HepG2 (cell line): Measurements from ENCODE around the gene NOXRED1. TPM values are rescaled to one million over a fixed set of nuclear protein-coding genes. Genes with fewer than 3 reads are reported as not detected.

Source experiments
- BCL3 ChIP-seq: sonication (generic); formaldehyde crosslinking; IDR thresholded peaks from 2 replicates; pipeline ENCODE4 v1.5.1; 2020; ENCODE audit warnings: mild to moderate bottlenecking, missing genetic modification reagents, moderate library complexity
- ESRRA ChIP-seq: sonication (generic); formaldehyde crosslinking; IDR thresholded peaks from 2 replicates; pipeline ENCODE4 v1.5.1; 2020; ENCODE audit warnings: mild to moderate bottlenecking, low read depth, missing genetic modification reagents
- GABPB1 ChIP-seq: IDR thresholded peaks from 2 replicates; pipeline ENCODE4 v1.6.1; 2016; ENCODE audit warnings: mild to moderate bottlenecking, missing genetic modification reagents, moderate library complexity, missing compliant biosample characterization
- HDAC1 ChIP-seq: sonication (generic); formaldehyde crosslinking; IDR thresholded peaks from 2 replicates; pipeline ENCODE4 v1.5.1; 2020; ENCODE audit warnings: mild to moderate bottlenecking, missing genetic modification reagents
- HMG20B ChIP-seq: conservative IDR thresholded peaks from 2 replicates; pipeline ENCODE4 v1.6.1; 2016; ENCODE audit warnings: missing genetic modification reagents, missing compliant biosample characterization
- HOMEZ ChIP-seq: IDR thresholded peaks from 2 replicates; pipeline ENCODE4 v1.6.1; 2016; ENCODE audit warnings: low read depth
- KAT7 ChIP-seq: IDR thresholded peaks from 2 replicates; pipeline ENCODE4 v1.6.1; 2018; ENCODE audit warnings: borderline replicate concordance, missing compliant biosample characterization
- MAF1 ChIP-seq: sonication (generic); formaldehyde crosslinking; IDR thresholded peaks from 2 replicates; pipeline ENCODE4 v1.5.0; 2020; ENCODE audit warnings: missing genetic modification reagents, borderline replicate concordance
- MXD3 ChIP-seq: IDR thresholded peaks from 2 replicates; pipeline ENCODE4 v1.6.1; 2016; ENCODE audit warnings: mild to moderate bottlenecking, missing biosample characterization, missing genetic modification reagents
- NKX3-1 ChIP-seq: sonication (generic); formaldehyde crosslinking; IDR thresholded peaks from 2 replicates; pipeline ENCODE4 v1.5.0; 2020; ENCODE audit warnings: missing genetic modification reagents
- PAX8 ChIP-seq: sonication (generic); formaldehyde crosslinking; IDR thresholded peaks from 2 replicates; pipeline ENCODE4 v1.8.0; 2022; ENCODE audit warnings: mild to moderate bottlenecking, missing genetic modification reagents, borderline replicate concordance
- PHF20 ChIP-seq: sonication (generic); formaldehyde crosslinking; IDR thresholded peaks from 2 replicates; pipeline ENCODE4 v1.5.0; 2020; ENCODE audit warnings: mild to moderate bottlenecking, missing genetic modification reagents
- RFXAP ChIP-seq: sonication (generic); formaldehyde crosslinking; IDR thresholded peaks from 2 replicates; pipeline ENCODE4 v1.4.0; 2020; ENCODE audit warnings: missing genetic modification reagents, borderline replicate concordance
- SMAD3 ChIP-seq: sonication (generic); formaldehyde crosslinking; IDR thresholded peaks from 2 replicates; pipeline ENCODE4 v1.4.0; 2020; ENCODE audit warnings: missing genetic modification reagents
- TARDBP ChIP-seq: sonication (generic); formaldehyde crosslinking; IDR thresholded peaks from 2 replicates; pipeline ENCODE4 v1.8.0; 2022; ENCODE audit warnings: mild to moderate bottlenecking, missing genetic modification reagents
- TSC22D2 ChIP-seq: sonication (generic); formaldehyde crosslinking; IDR thresholded peaks from 2 replicates; pipeline ENCODE4 v1.5.1; 2020; ENCODE audit warnings: missing genetic modification reagents, mild to moderate bottlenecking, borderline replicate concordance
- ZFP90 ChIP-seq: sonication (generic); formaldehyde crosslinking; IDR thresholded peaks from 2 replicates; pipeline ENCODE4 v1.8.0; 2022; ENCODE audit warnings: missing genetic modification reagents, mild to moderate bottlenecking, inconsistent platforms, borderline replicate concordance
- ZGPAT ChIP-seq: IDR thresholded peaks from 2 replicates; pipeline ENCODE4 v1.6.1; 2016; ENCODE audit warnings: mild to moderate bottlenecking
- ZNF333 ChIP-seq: sonication (generic); formaldehyde crosslinking; IDR thresholded peaks from 2 replicates; pipeline ENCODE4 v1.4.0; 2020; ENCODE audit warnings: mild to moderate bottlenecking, missing genetic modification reagents, borderline replicate concordance
- ZNF501 ChIP-seq: sonication (generic); formaldehyde crosslinking; IDR thresholded peaks from 2 replicates; pipeline ENCODE4 v1.5.1; 2020; ENCODE audit warnings: mild to moderate bottlenecking, moderate library complexity, missing genetic modification reagents
- ZNF580 ChIP-seq: IDR thresholded peaks from 2 replicates; pipeline ENCODE4 v1.6.1; 2016; ENCODE audit warnings: low read depth, borderline replicate concordance
- ZNF777 ChIP-seq: sonication (generic); formaldehyde crosslinking; IDR thresholded peaks from 2 replicates; pipeline ENCODE4 v1.4.0; 2020; ENCODE audit warnings: missing genetic modification reagents
- ZNF784 ChIP-seq: sonication (generic); formaldehyde crosslinking; IDR thresholded peaks from 2 replicates; pipeline ENCODE4 v1.5.1; 2020; ENCODE audit warnings: missing genetic modification reagents, mild to moderate bottlenecking, borderline replicate concordance
- ZNF850 ChIP-seq: sonication (generic); formaldehyde crosslinking; conservative IDR thresholded peaks from 2 replicates; pipeline ENCODE4 v1.9.0; 2021; ENCODE audit warnings: mild to moderate bottlenecking, missing genetic modification reagents
- polyA plus RNA-seq, 8 experiments: library from polyadenylated mRNA; depleted of rRNA in 3 of 8; stranded (reverse) in 7 of 8; unstranded in 1 of 8; fragments of >200 nt; fragmentation: Illumina TruSeq in 4 of 8; extraction: Trizol in 4 of 8; gene quantifications; 2 replicates each; pipeline versions ENCODE4 v1.2.1 to v1.2.3, GENCODE V29; 2011 to 2016; ENCODE audit warnings: low read depth in 4 of 8, missing spikeins in 1 of 8, mixed read lengths in 1 of 8; ENCODE audit not compliant: insufficient read depth in 1 of 8
- total RNA-seq, 5 experiments: library from RNA; depleted of rRNA; stranded (reverse); fragments of >200 nt; fragmentation: Illumina TruSeq; extraction: Trizol; gene quantifications; 2 replicates each; pipeline ENCODE4 v1.2.3, GENCODE V29; 2016; ENCODE audit warnings: low read depth in 1 of 5

Gene NOXRED1
- total and polyA plus RNA-seq, 2 of the 13 experiments (the other 11 are each of a cell fraction or from before 2014, with no cell fraction given), result 0.24 to 0.41 TPM

GRCh38 chr14:77376771-77377501 lies 46.4 kb downstream of the NOXRED1 start, which contains the start of the genes SAMD15 and TMED8 (continued):
- TF ChIP-seq ZNF850 (CRISPR knock-in tag), result no peak
- TF ChIP-seq ZNF580 (CRISPR knock-in tag), result peak; percentile 60; the same call in 1 of the 2 replicates
- TF ChIP-seq MAF1 (CRISPR knock-in tag), result peak; percentile 58; the same call in 1 of the 2 replicates
- peak; percentile 33; the same call in 1 of the 2 replicates for TF ChIP-seq TSC22D2 (CRISPR knock-in tag)
- TF ChIP-seq GABPB1 (CRISPR knock-in tag), result peak; percentile 93
- TF ChIP-seq PHF20 (CRISPR knock-in tag), result peak; percentile 71
- TF ChIP-seq HDAC1 (CRISPR knock-in tag), result peak; percentile 90
- 0 out of 2 replicates have a peak, but pooled peaks have one; percentile 61 for TF ChIP-seq NKX3-1 (CRISPR knock-in tag)
- 0 out of 2 replicates have a peak, but pooled peaks have one; percentile 60 for TF ChIP-seq SMAD3 (CRISPR knock-in tag)
- TF ChIP-seq ZNF784, result no peak; the same call in 1 of the 2 replicates
- no peak for TF ChIP-seq HMG20B (CRISPR knock-in tag)
- 0 out of 2 replicates have a peak, but pooled peaks have one; percentile 40 for TF ChIP-seq ESRRA
- 0 out of 2 replicates have a peak, but pooled peaks have one; percentile 41 for TF ChIP-seq MXD3 (CRISPR knock-in tag)
- peak; percentile 90 for TF ChIP-seq ZNF501 (CRISPR knock-in tag)
- peak; percentile 78; the same call in 1 of the 2 replicates for TF ChIP-seq RFXAP (CRISPR knock-in tag)
- TF ChIP-seq KAT7 (CRISPR knock-in tag), result no peak
- peak; percentile 44; the same call in 1 of the 2 replicates for TF ChIP-seq ZNF777 (CRISPR knock-in tag)
- peak; percentile 61; the same call in 1 of the 2 replicates for TF ChIP-seq ZGPAT (CRISPR knock-in tag)
- TF ChIP-seq BCL3 (CRISPR knock-in tag), result peak; percentile 76; the same call in 1 of the 2 replicates
- peak; percentile 40; the same call in 1 of the 2 replicates for TF ChIP-seq TARDBP (CRISPR knock-in tag)
- peak; percentile 31; the same call in 1 of the 2 replicates for TF ChIP-seq HOMEZ (CRISPR knock-in tag)
- no peak for TF ChIP-seq PAX8 (CRISPR knock-in tag)
- 0 out of 2 replicates have a peak, but pooled peaks have one; percentile 63 for TF ChIP-seq ZNF333
- TF ChIP-seq ZFP90 (CRISPR knock-in tag), result peak; percentile 48; the same call in 1 of the 2 replicates
